Endothelial cell of coronary artery (primary cell): ENCODE measurements around the gene INHBA. TPM values are rescaled to one million over a fixed set of nuclear protein-coding genes. Genes with fewer than 3 reads are reported as not detected.

Experiments
- total RNA-seq: library from RNA; depleted of rRNA; stranded (reverse); fragments of >200 nt; gene quantifications from 2 replicates; pipeline ENCODE4 v1.2.3, GENCODE V29; 2014

Gene INHBA
- 4.0 and 4.5 TPM in 2 replicates for total RNA-seq

GRCh38 chr7:41702635-41703371 is at the start of gene INHBA:
INHBA (minus strand) TSS chr7:41703090; CDS start chr7:41700374, 2,716 bp downstream.

